HG02870 (cell line): ENCODE data around the gene SPATA31C1.
"Not testable (repeated sequence)": the region's sequence is repeated elsewhere in the genome, so short reads cannot be mapped to it uniquely, and the experiment has no call there.

Source experiments
- ATAC-seq: cut with Tn5 transposase; IDR thresholded peaks from one replicate; pipeline ENCODE4 v1.9.1; 2021; ENCODE audit warnings: mild to moderate bottlenecking, moderate library complexity; ENCODE audit not compliant: unreplicated experiment

The SPATA31C1 gene

GRCh38 chr9:87886210-87886932 is 31.4 kb upstream of the SPATA31C1 start:
- ATAC-seq = no peak

GRCh38 chr9:87886933-87887505 is 30.7 kb upstream of the SPATA31C1 start:
- ATAC-seq = no peak

GRCh38 chr9:87887661-87888480 is 29.9 kb upstream of the SPATA31C1 start:
- ATAC-seq = no peak

GRCh38 chr9:87888501-87888900 is 29.3 kb upstream of the SPATA31C1 start:
- ATAC-seq = no peak

GRCh38 chr9:87889065-87889881 is 28.5 kb upstream of the SPATA31C1 start:
- ATAC-seq = no peak

GRCh38 chr9:87889882-87890252 is 27.9 kb upstream of the SPATA31C1 start:
- ATAC-seq = no peak

- no peak for ATAC-seq
These were observed 26.9 kb upstream of the SPATA31C1 start for GRCh38 chr9:87890837-87891236.

- no peak for ATAC-seq
These were observed 26.0 kb upstream of the SPATA31C1 start for GRCh38 chr9:87891754-87892153.

GRCh38 chr9:87892956-87893355 is 24.8 kb upstream of the SPATA31C1 start:
- no peak for ATAC-seq

GRCh38 chr9:87894998-87895625 is 22.6 kb upstream of the SPATA31C1 start:
- ATAC-seq = no peak

- ATAC-seq = no peak
These were observed 20.9 kb upstream of the SPATA31C1 start for GRCh38 chr9:87896891-87897290.

GRCh38 chr9:87898151-87898550 is 19.6 kb upstream of the SPATA31C1 start:
- ATAC-seq = no peak

GRCh38 chr9:87902371-87902770 is 15.4 kb upstream of the SPATA31C1 start:
- not testable (repeated sequence) for ATAC-seq

GRCh38 chr9:87909310-87910041 is 8.3 kb upstream of the SPATA31C1 start:
- no peak for ATAC-seq

- ATAC-seq = no peak
These were observed 6.9 kb upstream of the SPATA31C1 start for GRCh38 chr9:87910821-87911220.

- ATAC-seq = not testable (repeated sequence)
These were observed 1.3 kb downstream of the SPATA31C1 start for GRCh38 chr9:87919013-87919412.

- not testable (repeated sequence) for ATAC-seq
These were observed 3.8 kb downstream of the SPATA31C1 start for GRCh38 chr9:87921561-87921960.

GRCh38 chr9:87923012-87923411 is 5.2 kb downstream of the SPATA31C1 start:
- ATAC-seq = not testable (repeated sequence)

GRCh38 chr9:87924851-87925250 is 7.1 kb downstream of the SPATA31C1 start:
- not testable (repeated sequence) for ATAC-seq

GRCh38 chr9:87929152-87929551 is 11.4 kb downstream of the SPATA31C1 start:
- ATAC-seq = not testable (repeated sequence)
